Stomach (tissue), 4 donors: ENCODE measurements around the gene SPECC1.

ENCODE experiments used
- CTCF ChIP-seq, 7 experiments: fragments of 450-650 bp in 4 of 7; fragments of 200-600 bp in 3 of 7; sonication (generic) in 3 of 7; IDR thresholded peaks; one replicate each; pipeline ENCODE4 v1.5.1; 2016 to 2019; ENCODE audit warnings: antibody characterized with exemption in 7 of 7, control low read depth in 2 of 7, mild to moderate bottlenecking in 1 of 7
- POLR2AphosphoS5 ChIP-seq, 3 donors: sonication (generic); formaldehyde crosslinking; IDR thresholded peaks; one replicate each; pipeline ENCODE4 v1.6.1; 2016; ENCODE audit warnings: antibody characterized with exemption in 3 of 3

GRCh38 chr17:20103454-20104446, 94.6 kb downstream of the SPECC1 start:
- TF ChIP-seq CTCF (IDR thresholded peaks at IDR 0.05) (no peak), POLR2AphosphoS5 (IDR thresholded peaks at IDR 0.05) (no peak)
